GM19397 (cell line): ENCODE results near the gene C1orf226.
"Not testable (repeated sequence)": the region's sequence is repeated elsewhere in the genome, so short reads cannot be mapped to it uniquely, and the experiment has no call there.

Source experiments
- ATAC-seq: cut with Tn5 transposase; IDR thresholded peaks from one replicate; pipeline ENCODE4 v1.9.1; 2021; ENCODE audit warnings: mild to moderate bottlenecking, moderate library complexity; ENCODE audit not compliant: unreplicated experiment

Gene C1orf226

GRCh38 chr1:162404550-162405160, 23.1 kb downstream of the C1orf226 start:
- no peak for ATAC-seq

DNA sequence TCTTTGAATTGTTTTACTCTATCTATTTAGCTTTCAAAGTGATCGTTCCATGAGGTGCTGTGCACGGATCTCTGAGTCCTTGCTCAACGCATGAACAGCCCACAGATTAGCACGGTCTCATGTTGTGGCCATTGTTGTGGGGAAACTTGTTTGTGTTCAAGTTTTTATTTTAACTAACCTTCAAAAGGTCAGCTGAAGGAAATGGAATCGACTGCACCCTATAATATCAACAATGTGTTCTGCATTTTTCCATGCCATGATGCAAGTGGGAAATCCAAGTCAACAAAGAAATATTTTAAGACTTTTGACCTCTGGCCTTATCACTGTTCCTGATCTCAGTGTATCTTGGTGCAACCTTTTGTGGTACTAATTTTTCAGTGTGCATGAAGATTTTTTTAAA, 24.3 kb downstream of the C1orf226 start:
- no peak for ATAC-seq

GRCh38 chr1:162406811-162407210, 25.3 kb downstream of the C1orf226 start:
- ATAC-seq: no peak

- no peak for ATAC-seq
Measured at GRCh38 chr1:162407539-162407938, 26.0 kb downstream of the C1orf226 start.

DNA sequence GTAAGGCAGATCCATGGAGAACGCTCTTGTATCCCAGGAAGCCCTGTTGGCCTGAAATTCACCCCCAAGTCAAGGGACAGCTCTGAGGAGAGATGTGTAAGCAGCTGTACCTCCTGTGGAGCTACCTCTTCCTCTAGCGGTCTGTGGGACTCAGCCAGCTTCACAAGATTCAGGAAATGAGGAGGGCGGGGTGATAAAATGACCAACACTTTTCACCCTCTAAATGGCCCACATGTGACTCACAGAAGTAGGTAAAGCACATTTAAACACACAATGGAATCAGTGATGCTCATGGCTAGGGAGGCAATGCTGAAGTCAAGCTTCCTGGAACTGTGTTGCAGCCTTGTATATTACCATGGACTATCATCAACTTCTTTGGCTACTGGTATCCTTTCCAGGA, 30.5 kb downstream of the C1orf226 start, which contains the start of gene SH2D1B:
TSS of gene SH2D1B (minus strand) at position 135 of the 400 bp plus-strand sequence. CDS start at position 15, 120 bp downstream.
- ATAC-seq: no peak

DNA sequence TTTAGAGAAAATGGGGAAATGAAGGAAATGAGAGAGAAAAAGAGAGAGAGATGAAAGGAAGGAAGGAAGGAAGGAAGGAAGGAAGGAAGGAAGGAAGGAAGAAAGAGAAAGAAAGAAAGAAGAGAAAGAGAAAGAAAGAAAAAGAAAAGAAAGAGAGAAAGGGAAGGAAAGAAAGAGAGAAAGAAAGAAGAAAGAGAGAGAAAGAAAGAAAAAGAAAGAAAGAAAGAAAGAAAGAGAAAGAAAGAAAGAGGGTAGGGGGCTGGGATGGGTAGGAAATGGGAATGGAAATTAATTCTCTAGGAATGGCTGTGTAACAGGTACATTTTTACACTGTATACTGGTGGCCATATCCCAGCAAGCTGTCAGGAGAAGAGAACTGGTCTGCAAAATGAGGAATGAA, 34.7 kb downstream of the C1orf226 start:
- ATAC-seq: no peak

DNA sequence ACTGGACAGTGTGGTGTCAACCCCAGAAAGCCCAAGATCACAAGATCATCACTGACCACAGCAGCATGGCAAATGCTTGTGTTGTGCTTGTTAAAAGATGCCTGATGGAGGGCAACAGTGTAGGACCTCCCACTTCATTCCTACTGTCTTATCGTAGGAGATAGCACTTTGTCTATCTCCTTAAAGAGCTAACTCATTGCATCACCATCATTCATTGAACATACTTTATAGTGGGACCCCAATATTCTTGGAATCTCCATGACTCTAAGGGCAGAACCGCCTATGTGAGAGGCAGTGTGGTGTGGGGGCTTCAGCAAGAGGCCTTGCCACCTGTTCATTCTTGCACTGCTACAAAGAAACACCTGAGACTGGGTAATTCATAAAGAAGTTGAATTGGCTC, 35.4 kb downstream of the C1orf226 start:
- ATAC-seq: no peak

DNA sequence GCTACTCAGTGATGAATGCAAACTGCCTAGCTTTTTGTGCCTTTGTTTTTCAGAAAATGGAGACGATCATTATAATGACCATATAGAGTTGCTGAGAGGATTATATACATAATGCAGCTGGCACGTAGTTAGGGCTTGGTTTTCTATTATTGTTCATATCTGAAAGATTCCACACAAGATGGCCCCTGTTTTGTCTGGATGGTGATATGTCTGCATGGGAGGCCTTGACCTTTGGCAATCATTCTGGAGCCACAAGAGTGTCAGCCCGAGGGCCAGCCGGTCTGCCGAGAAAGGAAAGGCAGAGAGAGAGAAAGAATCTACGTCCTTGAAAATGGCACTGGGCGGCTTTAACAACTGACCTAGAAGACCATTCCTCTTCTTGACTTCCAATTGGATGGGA, 36.1 kb downstream of the C1orf226 start:
- no peak for ATAC-seq

DNA sequence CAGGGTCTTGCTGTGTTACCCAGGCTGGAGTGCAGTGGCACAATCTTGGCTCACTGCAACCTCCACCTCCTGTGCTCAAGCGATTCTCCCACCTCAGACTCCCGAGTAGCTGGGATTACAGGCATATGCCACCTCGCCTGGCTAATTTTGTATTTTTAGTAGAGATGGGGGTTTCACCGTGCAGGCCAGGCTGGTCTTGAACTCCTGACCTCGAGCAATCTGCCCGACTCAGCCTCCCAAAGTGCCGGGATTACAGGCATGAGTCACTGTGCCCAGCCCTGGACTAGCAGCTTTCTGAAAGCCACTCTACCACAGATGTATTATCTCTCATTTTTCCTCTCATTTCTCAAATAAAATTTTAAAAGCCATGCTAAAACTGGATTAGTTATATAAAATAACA, 37.1 kb downstream of the C1orf226 start:
- not testable (repeated sequence) for ATAC-seq

- ATAC-seq: not testable (repeated sequence)
Measured at GRCh38 chr1:162419450-162419931, 38.0 kb downstream of the C1orf226 start.

GRCh38 chr1:162420120-162420519, 38.6 kb downstream of the C1orf226 start:
- ATAC-seq: no peak

DNA sequence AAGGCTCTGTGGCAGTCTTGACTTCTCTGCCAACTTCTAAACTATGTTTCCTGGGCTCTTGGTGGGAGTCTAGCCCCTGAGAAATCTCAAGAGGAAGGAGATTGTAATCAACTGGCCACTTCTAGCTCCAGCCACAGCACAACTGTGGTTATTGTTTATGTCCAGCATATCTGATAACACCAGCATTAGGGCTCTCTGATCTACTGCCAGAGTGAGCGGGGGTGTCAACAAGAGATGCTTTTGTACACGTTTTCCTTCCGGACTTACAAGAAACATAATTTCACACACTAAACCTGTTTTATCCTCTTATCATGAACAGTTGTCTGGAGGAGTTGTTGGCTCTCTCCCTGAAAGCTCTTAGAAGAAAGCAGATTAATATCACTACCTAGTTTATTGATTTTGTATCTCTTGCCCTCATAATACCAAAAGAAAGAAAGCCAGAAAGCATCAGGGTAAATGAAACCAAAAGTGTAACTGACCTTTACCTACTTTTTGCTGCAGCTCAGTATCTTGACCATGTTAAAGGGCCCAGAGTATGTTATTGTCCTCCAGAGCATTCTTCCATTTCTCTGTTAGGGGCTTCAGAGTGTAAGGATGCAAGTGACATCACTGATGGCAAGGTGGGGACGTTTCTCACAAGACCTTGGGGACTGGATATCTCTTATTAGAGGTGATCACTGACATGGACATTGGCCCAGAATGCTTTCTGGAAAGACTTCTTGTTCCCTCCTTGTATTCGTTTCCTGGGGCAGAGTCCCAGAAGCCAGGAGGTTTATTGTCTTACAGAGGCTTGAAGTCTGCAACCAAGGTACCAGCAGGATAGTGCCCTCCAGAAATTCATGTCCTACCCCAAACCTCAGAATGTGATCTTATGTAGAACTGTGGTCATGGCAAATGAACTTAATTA, 40.0 kb downstream of the C1orf226 start:
- ATAC-seq: no peak

DNA sequence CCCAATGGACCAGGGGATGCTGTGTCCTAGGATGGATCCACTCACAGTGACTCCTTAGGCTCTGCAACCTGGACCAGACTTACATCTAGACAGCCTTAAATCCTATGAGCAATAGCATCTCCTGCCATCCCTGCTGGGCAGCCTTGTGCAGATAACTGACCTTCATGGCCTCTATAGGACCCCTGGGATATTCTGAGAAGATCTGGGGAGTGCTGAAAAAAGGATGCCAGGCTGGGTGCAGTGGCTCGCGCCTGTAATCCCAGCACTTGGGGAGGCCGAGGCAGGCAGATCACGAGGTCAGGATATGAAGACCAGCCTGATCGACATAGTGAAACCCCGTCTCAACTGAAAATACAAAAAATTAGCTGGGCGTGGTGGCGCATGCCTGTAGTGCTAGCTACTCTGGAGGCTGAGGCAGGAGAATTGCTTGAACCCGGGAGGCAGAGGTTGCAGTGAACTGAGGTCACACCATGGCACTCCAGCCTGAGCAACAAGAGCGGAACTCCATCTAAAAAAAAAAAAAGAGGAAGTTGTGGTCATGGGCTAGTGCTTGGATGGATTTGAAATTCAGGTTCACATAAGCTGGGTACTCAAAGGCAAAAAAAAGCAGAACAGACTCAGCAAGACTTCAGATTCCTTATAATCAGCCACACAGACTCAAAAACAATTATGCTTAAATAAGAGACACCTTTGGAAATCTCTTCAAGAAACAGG, 41.3 kb downstream of the C1orf226 start:
- ATAC-seq: no peak

DNA sequence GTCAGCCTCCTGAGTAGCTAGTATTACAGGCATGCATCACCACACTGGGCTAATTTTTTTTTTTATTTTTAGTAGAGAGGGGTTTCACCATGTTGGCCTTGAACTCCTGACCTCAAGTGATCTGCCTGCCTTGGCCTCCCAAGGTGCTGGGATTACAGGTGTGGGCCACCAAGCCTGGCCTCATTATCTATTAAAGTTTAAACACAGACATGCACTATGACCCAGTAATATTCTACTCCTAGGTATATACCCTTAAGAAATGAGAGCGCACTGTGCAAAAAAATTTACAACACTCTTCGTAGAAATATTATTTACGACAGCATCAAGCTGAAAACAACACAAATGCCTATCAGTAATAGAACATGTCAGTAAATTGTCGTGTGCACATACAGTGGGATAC, 49.1 kb downstream of the C1orf226 start:
- no peak for ATAC-seq

DNA sequence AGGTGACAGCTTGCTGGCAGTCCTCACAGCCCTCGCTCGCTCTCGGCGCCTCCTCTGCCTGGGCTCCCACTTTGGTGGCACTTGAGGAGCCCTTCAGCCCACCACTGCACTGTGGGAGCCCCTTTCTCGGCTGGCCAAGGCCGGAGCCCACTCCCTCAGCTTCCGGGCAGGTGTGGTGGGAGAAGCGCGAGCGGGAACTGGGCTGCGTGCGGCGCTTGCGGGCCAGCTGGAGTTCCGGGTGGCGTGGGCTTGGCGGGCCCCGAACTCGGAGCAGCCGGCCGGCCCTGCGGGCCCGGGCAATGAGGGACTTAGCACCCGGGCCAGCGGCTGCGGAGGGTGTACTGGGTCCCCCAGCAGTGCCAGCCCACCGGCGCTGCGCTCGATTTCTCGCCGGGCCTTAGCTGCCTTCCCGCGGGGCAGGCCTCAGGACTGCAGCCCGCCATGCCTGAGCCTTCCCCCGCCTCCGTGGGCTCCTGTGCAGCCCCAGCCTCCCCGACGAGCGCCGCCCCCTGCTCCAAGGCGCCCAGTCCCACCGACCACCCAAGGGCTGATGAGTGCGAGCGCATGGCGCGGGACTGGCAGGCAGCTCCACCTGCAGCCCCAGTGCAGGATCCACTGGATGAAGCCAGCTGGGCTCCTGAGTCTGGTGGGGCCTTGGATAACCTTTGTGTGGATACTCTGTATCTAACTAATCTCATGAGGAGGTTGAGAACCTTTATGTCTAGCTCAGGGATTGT, 51.6 kb downstream of the C1orf226 start:
- ATAC-seq: not testable (repeated sequence)
